GM19035 (cell line): ENCODE measurements around the gene MC5R.

Source experiments
- ATAC-seq: cut with Tn5 transposase; IDR thresholded peaks from one replicate; pipeline ENCODE4 v1.9.1; 2021; ENCODE audit not compliant: unreplicated experiment

Gene MC5R

DNA sequence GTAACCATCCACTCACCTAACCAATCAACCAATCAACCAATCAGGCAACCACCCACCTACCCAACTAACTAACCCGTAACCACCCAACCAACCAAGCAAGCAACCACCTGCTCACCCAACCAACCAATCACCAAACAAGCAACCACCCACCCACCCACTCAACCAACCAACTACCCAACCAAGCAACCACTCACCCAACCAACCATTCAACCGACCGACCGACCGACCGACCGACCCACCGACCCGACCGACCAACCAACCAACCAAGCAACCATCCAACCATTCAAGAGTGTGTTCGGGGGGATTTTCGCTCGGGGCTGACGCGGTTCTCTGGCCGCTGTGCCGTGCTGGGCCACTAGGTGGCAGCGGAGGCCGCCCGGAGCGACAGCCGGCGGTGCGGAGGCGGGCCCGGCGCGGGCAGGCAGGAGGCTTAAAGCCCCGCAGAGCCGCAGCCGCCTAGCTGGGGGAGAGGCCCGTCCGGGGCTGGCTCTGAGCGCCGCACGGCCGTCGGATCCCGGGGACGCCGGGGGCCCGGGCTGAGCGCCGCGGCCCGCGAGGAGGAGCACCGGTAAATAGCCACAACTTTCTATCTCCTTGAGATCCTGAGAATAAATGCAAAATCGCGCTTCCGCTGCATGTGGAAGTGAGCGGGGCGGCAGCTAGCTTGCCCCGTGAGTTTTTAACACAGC is at the start of gene MC5R:
Gene MC5R (plus strand): TSS at position 443 of the 689 bp plus-strand sequence. CDS start 1,617 bp downstream, outside the sequence.
- peak; percentile 87 for ATAC-seq

GRCh38 chr18:13775058-13775457 is 48.9 kb upstream of the MC5R start:
- no peak for ATAC-seq

GRCh38 chr18:13791181-13791580 is 32.8 kb upstream of the MC5R start:
- no peak for ATAC-seq

- no peak for ATAC-seq
Observed at GRCh38 chr18:13793819-13794218, 30.1 kb upstream of the MC5R start.

DNA sequence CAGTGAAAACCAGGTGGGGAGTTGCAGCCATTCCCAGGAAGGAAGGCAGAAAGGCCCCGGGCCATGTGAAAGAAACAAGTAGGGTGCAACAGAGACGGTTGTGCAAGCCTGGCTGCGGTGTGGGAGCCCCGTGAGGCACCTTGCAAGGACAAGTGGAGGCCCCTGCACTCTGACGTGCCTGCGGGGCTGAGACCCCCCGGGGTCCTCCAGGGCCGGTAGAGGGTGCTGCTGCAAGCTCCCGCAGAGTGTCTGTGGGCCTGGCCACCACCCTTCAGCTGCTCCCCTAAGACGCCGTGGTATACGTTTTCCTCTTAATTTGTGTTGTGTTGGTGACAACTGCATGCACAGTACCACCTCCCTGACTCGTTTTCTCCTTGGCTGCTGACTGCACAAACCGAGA is 27.4 kb upstream of the MC5R start:
- no peak for ATAC-seq

- no peak for ATAC-seq
Observed at GRCh38 chr18:13797157-13797611, 26.8 kb upstream of the MC5R start.

GRCh38 chr18:13799396-13799795 is 24.6 kb upstream of the MC5R start:
- ATAC-seq: no peak

DNA sequence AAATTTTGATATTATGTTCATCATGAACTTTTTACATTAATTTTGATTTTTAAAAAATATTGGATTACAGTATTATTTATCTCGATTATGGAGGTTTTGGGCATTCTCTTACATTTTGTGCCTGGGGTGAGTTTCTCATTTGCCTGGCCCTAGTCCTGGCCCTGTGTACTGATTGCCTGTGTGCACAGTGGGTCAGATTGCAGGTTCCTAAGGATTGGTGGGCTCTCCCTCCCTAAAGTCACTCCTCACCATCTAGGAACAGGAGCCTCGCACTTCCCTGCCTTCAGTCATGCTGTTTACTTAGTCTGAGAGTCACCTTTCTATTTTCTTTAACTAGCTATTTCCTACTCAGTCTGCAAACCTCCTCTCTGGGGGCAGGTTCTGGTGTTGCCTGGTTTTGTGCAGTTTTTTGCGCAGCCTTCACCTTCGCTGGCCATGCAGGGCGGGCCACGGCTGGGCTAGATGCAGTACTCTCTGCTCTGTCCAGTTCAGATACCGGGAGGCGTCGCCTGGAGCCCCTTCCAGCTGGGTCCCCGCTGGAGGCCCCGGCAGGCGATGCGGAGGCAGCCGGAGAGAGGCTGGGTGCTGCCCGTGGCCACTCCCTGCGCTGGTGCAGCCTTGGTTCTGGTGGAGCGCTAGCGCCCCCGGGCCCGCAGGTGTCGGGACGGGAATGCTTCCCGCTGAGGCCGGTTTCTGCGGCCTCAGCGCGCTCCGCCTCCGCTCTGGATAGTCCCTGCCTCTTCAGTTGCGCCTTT is 23.3 kb upstream of the MC5R start:
- no peak for ATAC-seq

- no peak for ATAC-seq
Observed at GRCh38 chr18:13801260-13801601, 22.7 kb upstream of the MC5R start.

DNA sequence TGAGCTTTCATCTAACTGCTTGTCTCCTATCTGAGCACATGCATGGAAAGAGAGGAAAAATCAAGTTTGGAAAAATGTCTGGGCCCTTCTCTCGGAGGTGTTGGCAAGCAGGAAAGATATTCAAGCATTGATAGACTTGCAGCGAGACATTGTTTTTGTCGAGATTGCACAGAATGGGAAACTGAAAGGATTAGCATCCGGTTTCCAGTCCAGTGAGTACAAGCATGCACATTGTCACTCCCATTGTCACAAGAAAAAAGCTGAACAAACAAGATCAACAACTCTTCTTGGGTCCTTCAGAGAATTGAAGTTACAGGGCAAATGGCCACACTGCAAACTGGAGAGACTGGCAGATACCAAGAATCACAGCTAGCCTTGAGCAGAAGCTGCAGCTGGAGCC is 19.6 kb upstream of the MC5R start:
- ATAC-seq: no peak

DNA sequence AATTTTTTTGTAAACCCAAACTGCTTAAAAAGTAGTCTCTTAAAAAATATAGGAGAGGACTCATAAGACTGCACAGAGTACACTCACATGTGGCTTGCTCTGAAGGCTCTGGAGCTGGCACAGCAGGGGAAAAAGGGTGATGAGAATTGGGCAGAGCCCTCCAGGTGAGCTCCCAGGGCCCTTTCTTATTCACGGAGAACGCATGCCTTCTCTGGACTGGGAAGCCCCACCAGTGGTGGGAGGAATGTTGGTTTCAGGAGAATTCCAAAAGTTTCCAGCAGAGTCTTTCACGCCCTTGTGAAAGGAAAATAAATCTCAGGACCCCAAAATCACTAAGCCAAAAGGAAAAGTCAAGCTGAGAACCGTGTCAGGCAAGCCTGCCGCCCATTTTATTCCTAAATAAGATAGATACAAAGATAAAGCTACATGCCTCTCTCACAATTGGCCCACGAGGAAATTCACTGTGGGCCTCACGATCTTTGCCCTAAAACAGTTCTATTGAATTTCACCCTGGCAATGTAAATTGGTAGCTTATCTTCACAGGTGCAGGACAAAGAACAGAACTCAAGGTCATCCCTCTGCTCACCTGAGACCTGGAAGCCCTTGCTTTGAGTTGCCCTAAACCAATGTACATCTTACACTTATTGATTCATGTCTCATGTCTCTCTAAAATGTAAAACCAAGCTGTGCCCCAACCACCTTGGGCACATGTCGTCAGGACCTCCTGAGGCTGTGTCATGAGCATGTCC is 15.5 kb upstream of the MC5R start:
- ATAC-seq: no peak

GRCh38 chr18:13809043-13809430 is 14.9 kb upstream of the MC5R start:
- no peak for ATAC-seq

DNA sequence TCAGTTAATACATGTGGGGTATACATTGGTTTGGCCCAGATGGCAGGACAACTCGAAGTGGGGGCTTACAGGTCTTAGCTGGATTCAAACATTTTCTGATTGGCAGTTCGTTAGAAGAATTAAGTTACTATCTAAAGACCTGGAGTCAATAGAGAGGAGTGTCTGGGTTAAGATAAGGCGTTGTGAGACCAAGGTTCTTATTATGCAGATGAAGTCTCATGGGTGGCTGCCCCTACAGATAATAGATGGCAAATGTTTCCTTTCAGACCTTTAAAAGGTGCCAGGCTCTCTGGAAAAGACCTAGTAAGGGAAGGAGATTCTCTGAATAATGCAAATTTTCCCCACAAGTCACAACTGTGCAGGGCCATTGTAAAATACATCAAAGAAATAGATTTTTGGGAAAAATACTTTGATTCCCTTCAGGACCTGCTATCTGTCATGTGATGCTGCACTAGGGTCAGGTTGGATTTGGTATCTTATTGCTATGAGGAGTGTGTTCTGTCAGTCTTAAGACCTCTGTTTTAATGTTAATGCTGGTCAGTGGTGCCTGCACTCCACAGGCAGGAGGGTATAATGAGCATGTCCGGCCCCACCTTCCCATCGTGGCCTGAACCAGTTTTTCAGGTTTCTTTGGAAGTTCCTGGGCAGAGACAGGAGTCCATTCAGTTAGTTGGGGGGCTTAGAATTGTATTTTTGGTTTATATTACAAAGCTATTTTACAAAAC is 14.3 kb upstream of the MC5R start:
- no peak for ATAC-seq

GRCh38 chr18:13810950-13811485 is 12.9 kb upstream of the MC5R start:
- no peak for ATAC-seq

DNA sequence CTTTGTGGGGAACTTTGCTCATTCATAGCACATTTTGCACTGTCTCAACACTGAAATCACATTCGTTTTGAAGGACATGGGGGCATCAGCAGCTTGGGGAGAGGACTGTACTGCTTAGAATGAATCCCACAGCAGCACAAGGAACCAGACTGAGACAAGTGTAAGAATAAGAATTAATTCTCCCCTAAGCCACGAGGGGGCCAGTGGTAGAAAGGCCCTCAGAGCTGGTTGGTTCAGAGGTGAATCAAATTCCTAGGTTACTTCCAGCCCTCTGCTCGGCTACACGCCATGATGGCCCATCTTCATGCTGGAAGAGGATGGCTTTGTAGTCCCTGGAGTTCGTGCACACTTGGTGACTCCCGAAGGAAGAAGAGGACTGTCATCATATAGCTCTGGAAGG is 12.0 kb upstream of the MC5R start:
- ATAC-seq: no peak

- ATAC-seq: peak; percentile 81
Observed at GRCh38 chr18:13813271-13813849, 10.6 kb upstream of the MC5R start.

GRCh38 chr18:13826209-13826608 is 2.3 kb downstream of the MC5R start:
- no peak for ATAC-seq

- ATAC-seq: no peak
Observed at GRCh38 chr18:13831864-13832508, 8.0 kb downstream of the MC5R start.

DNA sequence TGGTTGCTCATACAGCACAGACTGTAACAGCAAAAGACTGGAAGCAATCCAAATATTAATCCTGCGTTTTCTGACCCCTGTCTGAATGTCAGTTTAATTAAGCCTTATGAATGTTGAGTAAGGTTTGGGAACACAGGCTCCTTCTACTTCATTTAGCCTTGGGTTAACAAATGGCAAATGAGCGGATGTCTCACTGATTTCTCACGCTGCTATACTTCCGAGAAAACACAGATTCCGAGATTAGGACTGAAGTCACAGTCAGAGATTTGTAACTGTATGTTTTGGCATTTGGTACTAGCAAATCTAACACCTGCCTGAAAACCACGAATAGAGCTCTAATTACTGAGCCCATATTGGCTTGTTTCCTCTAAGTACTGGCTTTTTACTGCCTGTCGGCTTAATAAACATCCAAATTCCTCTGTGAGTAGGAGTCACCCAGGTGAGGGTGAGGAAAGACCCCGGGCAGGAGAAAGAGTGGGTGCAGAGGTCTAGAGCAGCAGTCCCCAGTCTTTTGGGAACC is 10.6 kb downstream of the MC5R start:
- ATAC-seq: no peak

- ATAC-seq: no peak
Observed at GRCh38 chr18:13835202-13835601, 11.3 kb downstream of the MC5R start.
